ENCODE results near the gene CYBA.

- TF ChIP-seq CTCF (IDR thresholded peaks at IDR 0.05; ENCODE audit: low read length) = no peak
- TF ChIP-seq EZH2 (optimal IDR thresholded peaks at IDR 0.05; ENCODE audit: low read depth, low read length) = no peak
- TF ChIP-seq EZH2phosphoT487 (IDR thresholded peaks at IDR 0.05; ENCODE audit: low read length) = no peak
Observed at GRCh38 chr16:88687676-88688012, 36.8 kb upstream of the CYBA start.

All from MM.1S (cell line).